Neural progenitor cell (in vitro differentiated cells): ENCODE measurements around the gene ADARB2.

Experiments used
- EZH2phosphoT487 ChIP-seq: fragments of 200-600 bp; sonication (generic); IDR thresholded peaks from 2 replicates; pipeline ENCODE4 v1.6.1; 2017; ENCODE audit warnings: antibody characterized with exemption
- TF ChIP-seq, protein P1 (sequence below): fragments of 200-600 bp; sonication (generic); IDR thresholded peaks from 2 replicates; pipeline ENCODE4 v1.5.1; 2017; ENCODE audit warnings: antibody characterized with exemption, mild to moderate bottlenecking

DNA sequence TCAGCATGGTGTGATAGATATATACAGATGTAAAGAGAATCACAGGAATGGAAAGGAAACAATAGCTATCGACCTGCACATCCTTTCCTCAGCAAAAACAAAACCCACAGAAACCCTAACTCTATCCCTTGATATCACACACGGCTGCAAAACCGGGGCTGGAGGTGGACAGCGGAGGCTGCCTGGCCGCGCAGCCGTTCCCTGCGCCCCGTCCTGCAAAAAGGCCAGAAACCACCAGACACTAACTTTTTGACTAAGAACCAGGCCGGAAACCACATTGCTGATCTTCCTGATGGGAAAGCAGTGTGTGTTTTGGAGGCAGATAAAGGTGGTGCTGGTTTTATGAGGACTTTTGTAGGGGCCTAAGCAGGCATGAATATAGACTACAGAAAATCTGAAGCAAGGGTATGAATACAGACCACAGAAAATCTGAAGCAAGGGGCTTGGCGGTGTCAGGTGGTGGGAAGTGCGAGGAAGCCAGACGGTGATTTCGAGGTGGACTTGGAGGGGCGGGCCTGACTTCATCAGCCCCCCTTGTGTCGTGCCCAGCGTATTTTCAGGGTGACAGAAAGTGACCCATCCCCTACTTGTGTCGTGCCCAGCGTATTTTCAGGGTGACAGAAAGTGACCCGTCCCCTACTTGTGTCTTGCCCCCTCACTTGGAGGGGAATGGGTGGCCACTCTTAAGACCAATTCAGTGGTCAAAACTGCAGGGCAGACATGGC lies 557.8 kb downstream of the ADARB2 start:
- TF ChIP-seq, protein P1, sequence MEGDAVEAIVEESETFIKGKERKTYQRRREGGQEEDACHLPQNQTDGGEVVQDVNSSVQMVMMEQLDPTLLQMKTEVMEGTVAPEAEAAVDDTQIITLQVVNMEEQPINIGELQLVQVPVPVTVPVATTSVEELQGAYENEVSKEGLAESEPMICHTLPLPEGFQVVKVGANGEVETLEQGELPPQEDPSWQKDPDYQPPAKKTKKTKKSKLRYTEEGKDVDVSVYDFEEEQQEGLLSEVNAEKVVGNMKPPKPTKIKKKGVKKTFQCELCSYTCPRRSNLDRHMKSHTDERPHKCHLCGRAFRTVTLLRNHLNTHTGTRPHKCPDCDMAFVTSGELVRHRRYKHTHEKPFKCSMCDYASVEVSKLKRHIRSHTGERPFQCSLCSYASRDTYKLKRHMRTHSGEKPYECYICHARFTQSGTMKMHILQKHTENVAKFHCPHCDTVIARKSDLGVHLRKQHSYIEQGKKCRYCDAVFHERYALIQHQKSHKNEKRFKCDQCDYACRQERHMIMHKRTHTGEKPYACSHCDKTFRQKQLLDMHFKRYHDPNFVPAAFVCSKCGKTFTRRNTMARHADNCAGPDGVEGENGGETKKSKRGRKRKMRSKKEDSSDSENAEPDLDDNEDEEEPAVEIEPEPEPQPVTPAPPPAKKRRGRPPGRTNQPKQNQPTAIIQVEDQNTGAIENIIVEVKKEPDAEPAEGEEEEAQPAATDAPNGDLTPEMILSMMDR: no peak
- TF ChIP-seq EZH2phosphoT487: no peak
